Heart left ventricle (tissue), 13 donors: ENCODE results near the gene GPR107.

Source experiments
- CTCF ChIP-seq, 12 donors: fragments of 200-600 bp; sonication (generic) in 4 of 12; IDR thresholded peaks; one replicate each; pipeline versions ENCODE4 v1.5.0 to v1.8.0; 2018 to 2022; ENCODE audit warnings: antibody characterized with exemption in 12 of 12, mild to moderate bottlenecking in 5 of 12
- POLR2A ChIP-seq, 2 donors: fragments of 450-650 bp; IDR thresholded peaks; one replicate each; pipeline ENCODE4 v1.6.1; 2017; ENCODE audit warnings: antibody characterized with exemption in 2 of 2, mild to moderate bottlenecking in 2 of 2, moderate library complexity in 2 of 2
- donor health status: ischemic (EF 13 %, LVEDD 7.1; RV severe dilation, severe dysfunction).
- donor health status: DM: no; HTN: yes; CAD: no.
- donor health status: DM: no; HTN: no; CAD: no.
- donor health status: ischemic (EF 25% LVEDD 6.9; RV normal size, moderate dysfunction).
- donor health status: ischemic (EF 25% LVEDD 5.7; RV mildly dilated, moderate dysfunction).
- donor health status: ischemic (EF 35%, LVEDD 5.7; RV mildly dilated, moderate dysfunction).
- donor health status: nonischemic (EF 11% LVEDD 7.7; RV severe dilation, severe dysfunction).
- donor health status: DM: yes; HTN: yes; CAD: no.
- donor health status: PGD.
- donor health status: ischemic (EF 29% LVEDD 5.4; RV normal size, mild dysfunction).
- donor health status: nonischemic (EF 23%, LVEDD 6.1; RV moderate dilation, normal function).

- TF ChIP-seq CTCF (IDR thresholded peaks at IDR 0.05) (no peak), POLR2A (IDR thresholded peaks at IDR 0.05) (no peak)
Observed at GRCh38 chr9:130060296-130060695, 6.6 kb downstream of the GPR107 start.
